ENCODE data around the gene PCSK7.
"Not testable (repeated sequence)": the region's sequence is repeated elsewhere in the genome, so short reads cannot be mapped to it uniquely, and the experiment has no call there.

The PCSK7 gene

GRCh38 chr11:117218133-117218915 is 13.5 kb downstream of the PCSK7 start:
- in situ Hi-C loops (cut with MboI; ENCODE audit: low sequenced_read_pairs), result no loop called here

DNA sequence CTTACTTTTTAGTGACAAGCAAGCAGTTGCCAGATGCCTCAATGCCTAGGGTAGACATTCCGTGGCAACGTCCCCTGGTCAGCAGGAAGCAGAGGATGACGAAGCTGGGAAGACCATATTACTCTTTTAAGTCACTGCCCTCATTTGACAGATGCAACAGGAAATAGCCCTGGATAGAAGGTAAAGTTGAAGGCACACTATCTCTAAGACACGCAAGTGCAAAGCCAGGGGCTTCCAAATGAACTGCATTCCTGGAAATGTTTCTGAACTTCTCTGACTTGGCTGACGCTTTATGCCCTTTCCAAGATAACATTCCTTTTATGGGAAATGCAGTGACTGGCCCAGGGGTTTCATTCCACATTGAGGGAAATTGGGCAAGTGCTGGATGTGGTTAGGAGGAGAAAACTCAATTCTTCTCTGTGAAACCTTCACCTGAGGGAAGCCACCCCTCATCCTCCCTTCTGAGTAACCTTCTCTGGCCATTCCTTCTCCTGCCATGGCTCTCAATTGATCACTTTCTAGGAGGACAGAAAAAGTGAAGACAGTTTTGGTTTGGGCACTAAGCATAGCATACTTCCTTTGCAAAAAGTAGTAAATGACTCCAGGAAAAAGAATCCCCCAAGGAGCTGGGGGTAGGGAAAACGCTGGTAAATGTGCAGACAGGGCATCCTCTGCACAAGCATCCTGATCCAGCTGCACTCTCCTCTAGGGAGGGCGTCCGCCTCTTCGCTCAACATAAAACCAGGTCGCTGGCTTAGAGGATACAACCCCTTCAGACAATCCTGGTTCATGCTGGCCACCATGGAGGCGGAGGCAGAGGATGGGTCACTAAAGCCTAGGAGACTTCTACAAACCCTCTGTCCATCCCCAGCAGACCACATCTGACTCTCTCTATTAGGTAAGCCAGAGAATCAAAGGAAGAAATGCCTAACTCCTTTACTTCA is 14.5 kb downstream of the PCSK7 start:
- in situ Hi-C loops (cut with MboI; ENCODE audit: low sequenced_read_pairs), result no loop called here

- in situ Hi-C loops (cut with MboI; ENCODE audit: low sequenced_read_pairs), result no loop called here
Observed at GRCh38 chr11:117214404-117215110, 17.3 kb downstream of the PCSK7 start.

DNA sequence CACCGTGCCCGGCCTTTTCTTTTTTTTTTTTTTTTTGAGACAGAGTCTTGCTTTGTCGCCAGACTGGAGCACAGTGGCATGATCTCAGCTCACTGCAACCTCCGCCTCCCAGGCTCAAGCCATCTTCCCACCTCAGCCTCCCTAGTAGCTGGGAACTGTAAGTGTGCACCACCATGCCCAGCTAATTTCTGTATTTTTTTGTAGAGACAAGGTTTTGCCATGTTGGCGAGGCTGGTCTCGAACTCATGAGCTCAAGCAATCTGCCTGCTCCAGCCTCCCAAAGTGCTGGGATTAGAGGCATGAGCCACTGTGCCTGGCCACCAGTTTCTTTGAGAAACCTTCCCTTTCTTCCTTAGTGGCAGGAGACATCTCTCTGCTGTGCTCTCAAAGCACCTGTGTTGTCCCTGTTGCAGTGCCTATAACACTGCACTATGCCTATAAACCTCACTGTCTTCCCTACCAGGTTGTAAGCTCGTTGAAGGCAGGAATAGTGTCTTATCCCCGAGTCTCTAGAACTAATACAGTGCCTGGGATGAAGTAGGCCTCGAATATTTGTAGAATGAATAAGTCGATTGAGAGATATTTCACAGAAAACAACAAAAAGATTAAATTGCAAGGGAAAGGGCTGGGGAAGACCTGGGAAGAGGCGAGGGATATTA is 19.0 kb downstream of the PCSK7 start:
- in situ Hi-C loops (cut with MboI; ENCODE audit: low sequenced_read_pairs), result no loop called here

DNA sequence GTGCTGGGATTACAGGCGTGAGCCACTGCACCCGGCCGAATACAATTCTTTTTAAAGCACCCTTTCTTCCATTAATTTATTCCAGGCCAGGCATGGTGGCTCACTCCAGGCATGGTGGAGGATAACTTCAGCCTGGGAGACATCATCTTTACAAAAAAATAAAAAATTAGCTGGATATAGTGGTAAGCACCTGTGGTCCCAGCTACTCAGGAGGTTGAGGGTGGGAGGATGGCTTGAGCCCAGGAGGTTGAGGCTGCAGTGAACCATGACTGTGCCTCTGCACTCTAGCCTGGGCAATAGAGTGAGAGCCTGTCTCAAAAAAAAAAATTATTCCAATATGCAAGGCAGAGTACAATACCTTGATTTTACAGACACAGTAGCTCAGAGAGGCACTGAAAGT is 21.3 kb downstream of the PCSK7 start:
- in situ Hi-C loops (cut with MboI; ENCODE audit: low sequenced_read_pairs), result no loop called here

DNA sequence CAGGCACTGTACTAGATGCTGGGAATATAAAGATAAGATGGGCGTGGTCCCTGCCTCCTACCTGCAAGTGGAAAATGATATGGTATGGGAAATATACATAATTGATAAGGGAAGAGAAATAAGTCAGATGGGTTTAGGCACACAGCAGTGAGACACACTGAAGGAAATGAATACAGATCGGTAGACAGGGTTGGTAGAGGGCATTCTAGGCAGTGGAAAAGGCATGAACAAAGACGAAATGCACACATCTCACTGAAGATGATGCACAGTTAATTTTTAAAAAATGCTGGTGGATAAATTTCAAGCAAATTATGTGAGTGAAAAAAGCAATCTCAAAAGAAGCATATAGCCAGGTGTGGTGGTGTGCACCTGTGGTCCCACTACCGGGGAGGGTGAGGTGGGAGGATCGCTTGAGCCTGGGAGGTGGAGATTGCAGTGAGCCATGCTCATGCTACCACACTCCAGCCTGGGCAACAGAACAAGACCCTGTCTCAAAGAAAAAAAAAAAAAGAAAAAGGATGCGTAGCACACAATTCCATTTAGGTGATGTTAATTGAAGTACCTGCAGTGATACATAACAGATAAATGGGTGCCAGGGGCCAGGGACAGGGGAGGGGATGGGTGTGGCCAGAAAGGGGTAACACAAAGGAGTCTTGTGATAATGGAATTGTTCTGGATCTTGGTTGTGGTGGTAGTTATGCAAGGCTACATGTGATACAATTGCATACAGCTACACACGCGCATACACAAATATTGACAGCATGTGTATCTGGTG is 22.3 kb downstream of the PCSK7 start:
- in situ Hi-C loops (cut with MboI; ENCODE audit: low sequenced_read_pairs), result not testable (repeated sequence)

GRCh38 chr11:117208710-117209109 is 23.2 kb downstream of the PCSK7 start:
- in situ Hi-C loops (cut with MboI; ENCODE audit: low sequenced_read_pairs), result not testable (repeated sequence)

- in situ Hi-C loops (cut with MboI; ENCODE audit: low sequenced_read_pairs), result not testable (repeated sequence)
Observed at GRCh38 chr11:117207481-117207880, 24.4 kb downstream of the PCSK7 start.

DNA sequence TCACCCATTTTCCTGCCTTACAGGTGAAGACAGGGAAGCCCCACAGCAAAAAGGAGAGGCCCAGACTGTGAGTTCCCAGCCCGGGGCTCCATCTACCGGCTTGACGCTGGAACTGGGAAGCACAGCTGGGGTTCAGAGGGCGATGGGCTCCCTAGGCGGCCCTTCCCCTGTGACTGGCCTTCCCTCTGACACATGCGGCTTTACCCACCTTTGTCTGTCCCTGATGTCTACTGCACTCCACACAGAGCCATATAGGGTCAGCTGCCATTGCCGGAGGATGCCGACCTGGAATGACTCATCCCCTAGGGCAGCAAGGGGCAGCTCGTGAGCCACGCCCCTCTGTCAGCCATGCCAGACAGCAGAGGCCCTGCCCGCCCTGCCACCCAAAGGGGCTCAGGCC is 25.0 kb downstream of the PCSK7 start:
- in situ Hi-C loops (cut with MboI; ENCODE audit: low sequenced_read_pairs), result not testable (repeated sequence)

DNA sequence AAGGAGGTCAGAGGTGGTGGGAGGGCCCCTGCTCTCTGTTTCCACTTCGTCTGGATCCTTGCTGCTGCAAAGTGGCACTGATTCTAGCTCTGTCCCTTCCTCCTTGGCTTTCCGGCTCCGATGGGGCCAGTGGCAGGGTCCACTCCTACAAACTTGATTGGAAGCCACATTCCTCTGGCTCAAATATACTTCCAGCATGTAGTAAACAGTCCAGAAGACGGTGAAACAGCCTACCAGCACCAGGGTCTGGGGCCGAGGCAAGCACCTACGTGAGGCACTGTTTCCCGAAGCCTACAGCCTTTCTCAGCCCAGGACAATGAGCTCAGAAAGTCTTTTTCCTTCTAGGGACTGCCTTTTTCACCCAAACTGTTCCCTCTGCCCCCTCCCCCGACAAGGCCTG is 25.8 kb downstream of the PCSK7 start:
- in situ Hi-C loops (cut with MboI; ENCODE audit: low sequenced_read_pairs), result not testable (repeated sequence)

GRCh38 chr11:117205211-117205818 is 26.6 kb downstream of the PCSK7 start:
- in situ Hi-C loops (cut with MboI; ENCODE audit: low sequenced_read_pairs), result no loop called here

DNA sequence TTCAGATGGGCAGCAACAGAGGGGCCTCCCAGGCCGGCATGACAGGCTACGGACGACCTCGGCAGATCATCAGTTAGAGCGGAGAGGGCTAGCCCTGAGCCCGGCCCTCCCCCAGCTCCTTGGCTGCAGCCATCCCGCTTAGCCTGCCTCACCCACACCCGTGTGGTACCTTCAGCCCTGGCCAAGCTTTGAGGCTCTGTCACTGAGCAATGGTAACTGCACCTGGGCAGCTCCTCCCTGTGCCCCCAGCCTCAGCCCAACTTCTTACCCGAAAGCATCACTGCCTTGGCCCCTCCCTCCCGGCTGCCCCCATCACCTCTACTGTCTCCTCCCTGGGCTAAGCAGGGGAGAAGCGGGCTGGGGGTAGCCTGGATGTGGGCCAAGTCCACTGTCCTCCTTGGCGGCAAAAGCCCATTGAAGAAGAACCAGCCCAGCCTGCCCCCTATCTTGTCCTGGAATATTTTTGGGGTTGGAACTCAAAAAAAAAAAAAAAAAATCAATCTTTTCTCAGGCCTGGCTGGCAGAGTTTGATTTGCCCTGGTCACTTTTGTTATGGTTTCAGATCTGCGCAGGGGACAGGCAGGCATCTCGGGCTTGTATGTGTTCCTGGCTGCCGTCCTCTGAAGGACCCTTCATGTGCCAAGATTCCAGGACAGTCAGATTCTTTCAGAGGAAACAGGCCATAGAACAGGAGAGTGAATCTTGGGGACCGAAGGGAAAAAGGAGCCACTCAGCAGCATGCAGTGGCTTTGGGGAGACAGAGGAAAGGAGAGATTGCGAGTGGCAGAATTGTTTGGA is 27.4 kb downstream of the PCSK7 start:
- in situ Hi-C loops (cut with MboI; ENCODE audit: low sequenced_read_pairs), result no loop called here

GRCh38 chr11:117203069-117203407 is 28.8 kb downstream of the PCSK7 start:
- in situ Hi-C loops (cut with MboI; ENCODE audit: low sequenced_read_pairs), result no loop called here

GRCh38 chr11:117202386-117203068 is 29.3 kb downstream of the PCSK7 start:
- in situ Hi-C loops (cut with MboI; ENCODE audit: low sequenced_read_pairs), result no loop called here

GRCh38 chr11:117201658-117202305 is 30.1 kb downstream of the PCSK7 start:
- in situ Hi-C loops (cut with MboI; ENCODE audit: low sequenced_read_pairs), result no loop called here

GRCh38 chr11:117200813-117201657 is 30.8 kb downstream of the PCSK7 start:
- in situ Hi-C loops (cut with MboI; ENCODE audit: low sequenced_read_pairs), result no loop called here

Data from HL-60/S4 (cell line).